Right atrium auricular region (tissue), 2 donors: ENCODE data around the gene C10orf105. TPM values are rescaled to one million over a fixed set of nuclear protein-coding genes. Genes with fewer than 3 reads are reported as not detected.
A peak's percentile ranks its signal among the peaks of the same experiment; 100 is the strongest.

Experiments used
- DNase-seq: peaks from one replicate; pipeline ENCODE4 v3.0.0-alpha.2; 2019; ENCODE audit warnings: low spot score
- H3K27ac ChIP-seq, 2 donors: fragments of 200-600 bp; sonication (generic); 1 replicate in 1 of 2; 2 replicates in 1 of 2; pipeline ENCODE4 v1.5.1; 2016 to 2019
- H3K27me3 ChIP-seq, 2 donors: fragments of 200-600 bp; sonication (generic); one replicate each; pipeline versions ENCODE4 v1.5.1 to v1.6.0; 2017 to 2019
- H3K36me3 ChIP-seq: fragments of 200-600 bp; sonication (generic); one replicate; pipeline ENCODE4 v1.5.1; 2016
- H3K4me1 ChIP-seq, 2 donors: fragments of 200-600 bp; sonication (generic); one replicate each; pipeline versions ENCODE4 v1.5.1 to v1.6.0; 2017 to 2019
- H3K4me3 ChIP-seq, 2 donors: fragments of 200-600 bp; sonication (generic); 1 replicate in 1 of 2; 2 replicates in 1 of 2; pipeline ENCODE4 v1.5.1; 2017 to 2019; ENCODE audit warnings: mild to moderate bottlenecking in 1 of 2, moderate library complexity in 1 of 2
- H3K9me3 ChIP-seq, 2 donors: fragments of 200-600 bp; sonication (generic); one replicate each; pipeline ENCODE4 v1.5.1; 2019
- total RNA-seq, 2 donors: library from RNA; depleted of rRNA; stranded (reverse); fragments of >200 nt; gene quantifications; one replicate each; pipeline ENCODE4 v1.1.0, GENCODE V29; 2016
- TF ChIP-seq, protein P1 (sequence below), 2 donors: fragments of 200-600 bp; sonication (generic); IDR thresholded peaks; one replicate each; pipeline ENCODE4 v1.5.1; 2019; ENCODE audit warnings: antibody characterized with exemption in 2 of 2

The C10orf105 gene
- total RNA-seq, 2 donors from 2014 or later: 1.3 TPM; not detected in 1

DNA sequence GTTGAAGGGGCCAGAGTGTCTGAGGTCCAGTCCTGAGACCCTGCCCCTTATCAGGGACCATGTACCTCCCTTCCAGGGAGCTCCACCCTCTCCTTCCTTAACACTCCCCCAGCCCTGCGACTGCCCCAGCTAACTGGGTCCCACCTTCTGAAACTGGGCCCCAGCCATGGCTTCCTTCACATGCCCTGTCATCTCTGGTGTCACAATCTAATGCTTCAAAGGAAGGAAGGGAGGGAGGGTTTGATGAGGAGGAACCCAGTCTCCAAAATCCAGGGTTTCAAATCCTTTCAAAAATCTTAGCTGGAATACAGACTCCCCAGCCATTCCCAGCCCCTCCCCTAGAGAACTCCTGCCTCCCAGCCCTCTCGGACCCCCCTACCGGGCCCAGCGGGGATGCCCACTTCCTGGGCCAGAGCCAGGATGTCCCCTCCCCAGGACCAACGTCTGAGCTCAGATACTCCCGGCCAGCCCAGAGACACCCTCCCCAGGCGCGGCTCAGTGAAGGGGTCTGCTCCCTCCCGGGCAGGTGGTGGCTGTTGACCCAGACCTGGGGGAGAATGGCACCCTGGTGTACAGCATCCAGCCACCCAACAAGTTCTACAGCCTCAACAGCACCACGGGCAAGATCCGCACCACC is 18.0 kb downstream of the C10orf105 start:
- Histone ChIP-seq H3K27me3 (no peaks in the 10 kb centered on the region), H3K27ac (no peak overlapping the region), H3K36me3 (no peaks in the 10 kb centered on the region), H3K9me3 (no peaks in the 10 kb centered on the region), H3K4me3 (no peak overlapping the region), H3K4me1 (peaks cover 0 to 26% of the 10 kb centered on the region in 2 donors)
- DNase-seq: no peak
- TF ChIP-seq, protein P1, sequence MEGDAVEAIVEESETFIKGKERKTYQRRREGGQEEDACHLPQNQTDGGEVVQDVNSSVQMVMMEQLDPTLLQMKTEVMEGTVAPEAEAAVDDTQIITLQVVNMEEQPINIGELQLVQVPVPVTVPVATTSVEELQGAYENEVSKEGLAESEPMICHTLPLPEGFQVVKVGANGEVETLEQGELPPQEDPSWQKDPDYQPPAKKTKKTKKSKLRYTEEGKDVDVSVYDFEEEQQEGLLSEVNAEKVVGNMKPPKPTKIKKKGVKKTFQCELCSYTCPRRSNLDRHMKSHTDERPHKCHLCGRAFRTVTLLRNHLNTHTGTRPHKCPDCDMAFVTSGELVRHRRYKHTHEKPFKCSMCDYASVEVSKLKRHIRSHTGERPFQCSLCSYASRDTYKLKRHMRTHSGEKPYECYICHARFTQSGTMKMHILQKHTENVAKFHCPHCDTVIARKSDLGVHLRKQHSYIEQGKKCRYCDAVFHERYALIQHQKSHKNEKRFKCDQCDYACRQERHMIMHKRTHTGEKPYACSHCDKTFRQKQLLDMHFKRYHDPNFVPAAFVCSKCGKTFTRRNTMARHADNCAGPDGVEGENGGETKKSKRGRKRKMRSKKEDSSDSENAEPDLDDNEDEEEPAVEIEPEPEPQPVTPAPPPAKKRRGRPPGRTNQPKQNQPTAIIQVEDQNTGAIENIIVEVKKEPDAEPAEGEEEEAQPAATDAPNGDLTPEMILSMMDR (IDR thresholded peaks at IDR 0.05): no peak

DNA sequence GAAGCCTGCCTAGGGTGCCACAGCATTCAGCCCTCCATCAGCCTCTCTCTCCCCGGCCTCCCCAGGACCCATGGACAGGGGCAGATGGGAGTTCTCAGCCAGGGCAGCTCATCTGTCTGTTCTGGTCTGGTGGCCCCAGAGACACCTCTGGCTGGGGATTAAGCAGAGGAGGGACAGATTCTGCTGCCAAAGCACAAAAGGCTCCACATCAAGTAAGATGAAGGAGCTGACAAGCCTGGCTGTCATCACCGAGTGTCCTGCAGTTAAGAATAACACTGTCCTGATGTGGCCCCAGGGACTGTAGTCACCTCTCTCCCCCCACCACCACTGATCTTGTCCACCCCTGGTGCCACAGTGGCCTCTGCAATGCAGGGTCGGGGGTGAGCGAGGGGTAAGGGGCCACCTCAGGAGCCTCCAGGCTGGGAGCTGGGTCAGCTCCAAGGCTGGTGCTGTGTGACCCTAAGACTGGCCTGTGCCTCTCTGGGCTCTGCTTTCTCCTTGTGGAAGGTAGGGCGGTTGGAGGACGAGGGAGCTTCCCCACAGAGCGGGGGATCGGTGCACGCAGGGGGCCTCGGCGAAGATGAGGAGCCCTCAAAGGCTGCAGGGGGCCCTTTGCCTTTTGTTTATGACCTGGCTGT is 18.7 kb downstream of the C10orf105 start:
- TF ChIP-seq, protein P1 (IDR thresholded peaks at IDR 0.05): no peak
- DNase-seq: no peak
- Histone ChIP-seq H3K9me3 (no peaks in the 10 kb centered on the region), H3K27ac (no peak overlapping the region), H3K36me3 (no peaks in the 10 kb centered on the region), H3K4me1 (peaks cover 0 to 32% of the 10 kb centered on the region in 2 donors), H3K27me3 (no peaks in the 10 kb centered on the region), H3K4me3 (no peak overlapping the region)

DNA sequence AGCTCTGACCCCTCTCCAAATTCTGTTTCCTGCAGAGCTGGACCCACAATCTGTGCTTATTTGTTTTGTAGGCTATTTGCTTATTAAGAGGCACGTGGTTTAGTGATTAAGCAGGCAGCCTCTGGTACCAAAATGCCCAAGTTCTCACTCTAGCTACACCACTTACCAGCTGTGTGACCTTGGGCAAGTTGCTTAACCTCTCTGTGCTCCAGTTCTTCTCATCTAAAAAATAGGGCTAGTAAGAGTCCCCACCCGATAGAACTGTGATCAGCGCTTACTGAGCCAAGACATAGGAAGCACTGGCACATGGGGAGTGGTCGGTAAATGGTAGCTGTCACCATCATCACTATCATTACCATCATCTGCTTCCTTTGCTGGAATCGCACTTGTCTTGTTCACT is 20.8 kb downstream of the C10orf105 start:
- Histone ChIP-seq H3K27me3 (no peaks in the 10 kb centered on the region), H3K9me3 (no peaks in the 10 kb centered on the region), H3K4me3 (no peak overlapping the region), H3K4me1 (peaks cover 0 to 41% of the 10 kb centered on the region in 2 donors), H3K36me3 (no peaks in the 10 kb centered on the region), H3K27ac (no peak overlapping the region)
- TF ChIP-seq, protein P1 (IDR thresholded peaks at IDR 0.05): no peak
- DNase-seq: no peak

DNA sequence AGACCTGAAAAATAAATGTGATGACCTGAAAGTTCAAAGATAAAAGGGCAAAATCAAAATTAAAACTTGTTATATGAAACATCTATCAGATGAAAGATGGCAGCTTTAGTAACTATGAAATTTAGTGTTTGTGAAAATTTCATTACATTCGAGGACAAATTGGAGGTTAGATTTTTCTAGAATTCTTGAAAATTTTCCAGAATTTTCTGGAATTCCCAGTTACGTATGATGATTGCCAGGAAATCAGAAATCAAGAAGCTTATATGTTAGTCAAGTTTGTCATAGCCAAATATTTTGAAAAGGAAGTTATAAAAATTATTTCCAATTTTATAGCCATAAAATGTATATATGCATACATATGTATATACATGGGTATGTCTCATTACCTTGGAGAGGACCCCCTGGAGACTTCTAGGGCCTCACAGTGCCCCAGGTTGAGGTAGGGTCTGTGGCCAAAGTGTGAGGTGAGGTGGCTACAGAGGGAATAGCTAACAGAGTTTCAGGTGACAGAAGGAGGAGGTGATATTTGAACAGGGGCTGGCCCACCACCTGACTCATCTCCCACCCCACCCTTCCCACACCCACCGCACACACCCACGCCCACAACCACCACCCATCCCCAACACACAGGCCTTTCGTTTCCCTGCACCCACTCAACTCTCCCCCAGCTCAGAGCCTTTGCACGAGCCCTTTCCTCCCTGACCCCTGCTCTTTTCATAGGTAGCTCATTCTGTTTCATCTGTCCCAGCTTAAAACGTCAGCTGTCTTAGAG is 21.5 kb downstream of the C10orf105 start:
- peaks cover 0 to 43% of the 10 kb centered on the region in 2 donors for H3K4me1 ChIP-seq
- no peak for DNase-seq
- no peaks in the 10 kb centered on the region for H3K9me3 ChIP-seq
- no peaks in the 10 kb centered on the region for H3K36me3 ChIP-seq
- H3K27ac ChIP-seq: no peak overlapping the region
- TF ChIP-seq, protein P1 (IDR thresholded peaks at IDR 0.05): no peak
- H3K4me3 ChIP-seq: no peak overlapping the region
- no peaks in the 10 kb centered on the region for H3K27me3 ChIP-seq

DNA sequence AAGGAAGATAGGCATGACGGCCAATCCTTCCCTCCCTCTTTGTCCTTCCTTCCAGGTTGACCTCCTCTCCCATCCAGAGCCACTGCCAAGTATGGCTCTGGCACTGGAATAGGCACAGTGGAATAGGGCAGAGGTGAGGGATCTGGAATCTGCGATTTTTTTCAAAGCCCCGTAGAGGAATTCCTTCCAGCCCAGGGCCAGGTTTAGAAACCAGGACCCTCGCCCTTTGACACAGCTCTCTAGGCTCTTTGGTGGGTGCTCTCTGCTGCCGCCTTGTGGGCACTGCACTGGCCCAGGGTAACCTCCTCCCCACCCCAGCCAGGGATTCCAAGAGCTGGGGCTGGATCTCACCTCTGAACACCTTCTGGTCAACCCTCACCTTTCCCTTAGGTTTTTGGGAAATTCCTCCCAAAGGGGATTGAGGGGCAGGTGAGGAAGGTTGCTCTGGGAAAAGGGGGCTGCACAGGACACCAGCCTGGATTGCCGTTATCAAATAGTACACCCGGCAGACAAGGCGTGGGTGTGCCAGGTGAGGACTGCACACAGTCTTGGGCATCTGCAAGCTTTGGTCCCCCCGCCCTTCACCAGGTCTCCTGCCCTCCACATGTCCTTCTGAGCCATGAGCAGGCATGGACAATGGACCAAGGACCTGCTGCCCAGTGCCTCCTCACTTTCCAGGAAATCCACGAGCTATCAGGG is 22.8 kb downstream of the C10orf105 start:
- H3K4me1 ChIP-seq: peaks cover 0 to 43% of the 10 kb centered on the region in 2 donors

More for the DNA sequence above, 22.8 kb downstream of the C10orf105 start:
- Histone ChIP-seq H3K4me3 (no peak overlapping the region), H3K27ac (no peak overlapping the region), H3K36me3 (no peaks in the 10 kb centered on the region), H3K9me3 (no peaks in the 10 kb centered on the region), H3K27me3 (no peaks in the 10 kb centered on the region)
- TF ChIP-seq, protein P1 (IDR thresholded peaks at IDR 0.05): peak; percentile 70 to 88
- no peak for DNase-seq
